Measurements from ENCODE around the gene ARFIP2. TPM values are rescaled to one million over a fixed set of nuclear protein-coding genes. Genes with fewer than 3 reads are reported as not detected.

Gene ARFIP2
- total and polyA plus RNA-seq, 10 of the 15 experiments (the other 5 are each of a cell fraction or from before 2014, with no cell fraction given): 11.7 to 59.8 (median 48.0) TPM

- H3K9ac ChIP-seq (ENCODE audit: control insufficient read depth, insufficient read depth, low read length): no peak overlapping the region
- no peak for FAIRE-seq
- H3K4me3 ChIP-seq: no peak overlapping the region
- H2AFZ ChIP-seq (ENCODE audit: control insufficient read depth, low read depth, low read length): no peak overlapping the region
- no peaks in the 10 kb centered on the region for H4K20me1 ChIP-seq (ENCODE audit: control insufficient read depth, insufficient read depth)
- in situ Hi-C loops (cut with MboI) (no loop called here), intact Hi-C loops (cut with micrococcal nuclease; ENCODE audit: unreplicated experiment) (no loop called here)
- SMC1A ChIA-PET (ENCODE audit: uncharacterized antibody, unreplicated experiment): interaction anchor here (1.0 to 6.8 kb wide), 6 partner anchors 9 to 126 kb away, joined by 3 to 101 read pairs (median 6); no protein-coding TSS in a partner anchor
- TF ChIP-seq KAT2A (conservative IDR thresholded peaks at IDR 0.05; ENCODE audit: control insufficient read depth, low read depth, low read length): no peak
- no peak for TF ChIP-seq SKIL (IDR thresholded peaks at IDR 0.05; ENCODE audit: low read depth, poor library complexity, severe bottlenecking)
- TF ChIP-seq EZH2 (IDR thresholded peaks at IDR 0.05; ENCODE audit: borderline replicate concordance, control insufficient read depth, low read depth, low read length): no peak
- TF ChIP-seq POLR2AphosphoS2 (IDR thresholded peaks at IDR 0.05; ENCODE audit: low read depth, low read length): no peak
- CTCF ChIA-PET: interaction anchor here (0.6 to 7.2 kb wide), 16 partner anchors 10 to 359 kb away, joined by 3 to 177 read pairs (median 9); partner anchors contain the start of genes ARFIP2, HPX, SMPD1 and TIMM10B
- no peak overlapping the region for H3K4me2 ChIP-seq (ENCODE audit: control insufficient read depth, insufficient read depth)
- RAD21 ChIA-PET (ENCODE audit: unreplicated experiment): interaction anchor here (1.1 to 5.9 kb wide), 5 partner anchors 51 to 126 kb away, joined by 3 to 76 read pairs (median 14); partner anchors contain the start of gene SMPD1
- POLR2A ChIA-PET: no interaction called here
- peaks cover 0 to 2% of the 10 kb centered on the region in 2 experiments; a peak in 1 of 4 replicates for H3K36me3 ChIP-seq (ENCODE audit: control insufficient read depth in 2 of 2, insufficient read depth in 2 of 2, low read length in 1 of 2)
- no peak overlapping the region for H3K27ac ChIP-seq (ENCODE audit: control insufficient read depth, insufficient read depth)
- no peaks in the 10 kb centered on the region for H3K27me3 ChIP-seq (replicated peaks in 1 of 2; ENCODE audit: control insufficient read depth in 2 of 2, insufficient read depth in 2 of 2, low read length in 1 of 2)
- ATAC-seq: no peak
- no peaks in the 10 kb centered on the region for H3K79me2 ChIP-seq (ENCODE audit: control insufficient read depth, insufficient read depth, low read length)
- H3K4me1 ChIP-seq (ENCODE audit: control insufficient read depth, insufficient read depth, low read length): no peaks in the 10 kb centered on the region
- WGBS (ENCODE audit: insufficient coverage, insufficient replicate concordance, low lambda C conversion rate, missing lambda C conversion rate): 93% methylated on average over 3 of the region's 3 CpGs
- DNase-seq (ENCODE audit: low read depth, low spot score): no peak
- H3K9me3 ChIP-seq (replicated peaks; ENCODE audit: control insufficient read depth, insufficient read depth, low read length): no peaks in the 10 kb centered on the region
- no TSS peak for BruUV-seq (replicated peaks)
These were observed 23.0 kb upstream of the ARFIP2 start for GRCh38 chr11:6504166-6504565.

Measured in GM12878 (cell line).